Stimulated activated naive CD8-positive, alpha-beta T cell treated with anti-CD3 and anti-CD28 coated beads, Interleukin-15, Interleukin-2, amounts not matched to agents 100 ng/mL and 50 ng/mL, for 24 hours (primary cell): Measurements from ENCODE around the gene HSP90AA1.

Source experiments
- H3K27ac Mint-ChIP-seq: one replicate; pipeline ENCODE4 v1.8.0; 2021; ENCODE audit warnings: mild to moderate bottlenecking, mixed read lengths
- H3K27me3 Mint-ChIP-seq: one replicate; pipeline ENCODE4 v1.8.0; 2021; ENCODE audit warnings: mixed read lengths
- H3K36me3 Mint-ChIP-seq: one replicate; pipeline ENCODE4 v1.8.0; 2021; ENCODE audit warnings: low read depth, mixed read lengths
- H3K4me1 Mint-ChIP-seq: one replicate; pipeline ENCODE4 v1.8.0; 2021; ENCODE audit warnings: low read depth, mixed read lengths
- H3K4me3 Mint-ChIP-seq: one replicate; pipeline ENCODE4 v1.8.0; 2021; ENCODE audit warnings: mild to moderate bottlenecking, mixed read lengths
- H3K9me3 Mint-ChIP-seq: one replicate; pipeline ENCODE4 v1.8.0; 2021; ENCODE audit warnings: mixed read lengths

Gene HSP90AA1

GRCh38 chr14:102063808-102064429 is 22.9 kb downstream of the HSP90AA1 start:
- Mint-ChIP-seq H3K36me3 (no peaks in the 10 kb centered on the region), H3K27ac (no peak overlapping the region), H3K4me1 (peaks cover 5% of the 10 kb centered on the region), H3K27me3 (no peaks in the 10 kb centered on the region), H3K9me3 (no peaks in the 10 kb centered on the region), H3K4me3 (no peak overlapping the region)

- no peak overlapping the region for H3K4me3 Mint-ChIP-seq
- no peaks in the 10 kb centered on the region for H3K9me3 Mint-ChIP-seq
- H3K27ac Mint-ChIP-seq: no peak overlapping the region
- no peaks in the 10 kb centered on the region for H3K27me3 Mint-ChIP-seq
- H3K36me3 Mint-ChIP-seq: no peaks in the 10 kb centered on the region
- peaks cover 6% of the 10 kb centered on the region for H3K4me1 Mint-ChIP-seq
Observed at GRCh38 chr14:102063109-102063807, 23.6 kb downstream of the HSP90AA1 start.

GRCh38 chr14:102058961-102059360 is 27.9 kb downstream of the HSP90AA1 start:
- Mint-ChIP-seq H3K9me3 (no peaks in the 10 kb centered on the region), H3K27ac (no peak overlapping the region), H3K4me1 (peaks cover 14% of the 10 kb centered on the region), H3K27me3 (no peaks in the 10 kb centered on the region), H3K4me3 (no peak overlapping the region), H3K36me3 (no peaks in the 10 kb centered on the region)

GRCh38 chr14:102058146-102058545 is 28.7 kb downstream of the HSP90AA1 start:
- no peaks in the 10 kb centered on the region for H3K9me3 Mint-ChIP-seq
- no peaks in the 10 kb centered on the region for H3K27me3 Mint-ChIP-seq
- no peaks in the 10 kb centered on the region for H3K36me3 Mint-ChIP-seq
- no peak overlapping the region for H3K4me3 Mint-ChIP-seq
- peaks cover 14% of the 10 kb centered on the region for H3K4me1 Mint-ChIP-seq
- H3K27ac Mint-ChIP-seq: no peak overlapping the region

- Mint-ChIP-seq H3K9me3 (no peaks in the 10 kb centered on the region), H3K4me1 (peaks cover 14% of the 10 kb centered on the region), H3K4me3 (no peak overlapping the region), H3K36me3 (peaks cover 3% of the 10 kb centered on the region), H3K27ac (no peak overlapping the region), H3K27me3 (no peaks in the 10 kb centered on the region)
Observed at GRCh38 chr14:102057480-102058114, 29.2 kb downstream of the HSP90AA1 start.

GRCh38 chr14:102056694-102057442 is 30.0 kb downstream of the HSP90AA1 start:
- Mint-ChIP-seq H3K27me3 (no peaks in the 10 kb centered on the region), H3K36me3 (peaks cover 5% of the 10 kb centered on the region), H3K4me3 (no peak overlapping the region), H3K9me3 (no peaks in the 10 kb centered on the region), H3K27ac (no peak overlapping the region), H3K4me1 (peaks cover 14% of the 10 kb centered on the region)

- H3K27ac Mint-ChIP-seq: peak overlapping the region; percentile 38
- H3K4me1 Mint-ChIP-seq: peaks cover 14% of the 10 kb centered on the region
- H3K27me3 Mint-ChIP-seq: no peaks in the 10 kb centered on the region
- peaks cover 11% of the 10 kb centered on the region for H3K36me3 Mint-ChIP-seq
- H3K4me3 Mint-ChIP-seq: no peak overlapping the region
- no peaks in the 10 kb centered on the region for H3K9me3 Mint-ChIP-seq
Observed at GRCh38 chr14:102055181-102055901, 31.5 kb downstream of the HSP90AA1 start.

GRCh38 chr14:102052522-102052921 is 34.3 kb downstream of the HSP90AA1 start:
- no peak overlapping the region for H3K27ac Mint-ChIP-seq
- H3K27me3 Mint-ChIP-seq: no peaks in the 10 kb centered on the region
- H3K9me3 Mint-ChIP-seq: no peaks in the 10 kb centered on the region
- H3K36me3 Mint-ChIP-seq: peaks cover 34% of the 10 kb centered on the region
- H3K4me3 Mint-ChIP-seq: no peak overlapping the region
- peaks cover 6% of the 10 kb centered on the region for H3K4me1 Mint-ChIP-seq

- no peaks in the 10 kb centered on the region for H3K4me1 Mint-ChIP-seq
- H3K4me3 Mint-ChIP-seq: no peak overlapping the region
- no peaks in the 10 kb centered on the region for H3K9me3 Mint-ChIP-seq
- no peaks in the 10 kb centered on the region for H3K27me3 Mint-ChIP-seq
- H3K27ac Mint-ChIP-seq: no peak overlapping the region
- H3K36me3 Mint-ChIP-seq: peaks cover 36% of the 10 kb centered on the region
Observed at GRCh38 chr14:102050625-102051024, 36.2 kb downstream of the HSP90AA1 start.

- Mint-ChIP-seq H3K4me3 (no peak overlapping the region), H3K27me3 (no peaks in the 10 kb centered on the region), H3K36me3 (peaks cover 37% of the 10 kb centered on the region), H3K4me1 (no peaks in the 10 kb centered on the region), H3K27ac (no peak overlapping the region), H3K9me3 (no peaks in the 10 kb centered on the region)
Observed at GRCh38 chr14:102050026-102050405, 36.8 kb downstream of the HSP90AA1 start.

- Mint-ChIP-seq H3K27me3 (no peaks in the 10 kb centered on the region), H3K27ac (no peak overlapping the region), H3K36me3 (peaks cover 38% of the 10 kb centered on the region), H3K9me3 (no peaks in the 10 kb centered on the region), H3K4me3 (no peak overlapping the region), H3K4me1 (no peaks in the 10 kb centered on the region)
Observed at GRCh38 chr14:102049258-102050025, 37.4 kb downstream of the HSP90AA1 start.

- Mint-ChIP-seq H3K4me3 (no peak overlapping the region), H3K9me3 (no peaks in the 10 kb centered on the region), H3K36me3 (peaks cover 51% of the 10 kb centered on the region), H3K4me1 (no peaks in the 10 kb centered on the region), H3K27ac (no peak overlapping the region), H3K27me3 (no peaks in the 10 kb centered on the region)
Observed at GRCh38 chr14:102047808-102048540, 38.9 kb downstream of the HSP90AA1 start.
